Measurements from ENCODE around the gene COQ2. TPM values are rescaled to one million over a fixed set of nuclear protein-coding genes. Genes with fewer than 3 reads are reported as not detected.

COQ2 gene
- polyA plus RNA-seq, 1 of the 3 experiments (the other 2 are of a cell fraction) = 14.8 TPM

DNA sequence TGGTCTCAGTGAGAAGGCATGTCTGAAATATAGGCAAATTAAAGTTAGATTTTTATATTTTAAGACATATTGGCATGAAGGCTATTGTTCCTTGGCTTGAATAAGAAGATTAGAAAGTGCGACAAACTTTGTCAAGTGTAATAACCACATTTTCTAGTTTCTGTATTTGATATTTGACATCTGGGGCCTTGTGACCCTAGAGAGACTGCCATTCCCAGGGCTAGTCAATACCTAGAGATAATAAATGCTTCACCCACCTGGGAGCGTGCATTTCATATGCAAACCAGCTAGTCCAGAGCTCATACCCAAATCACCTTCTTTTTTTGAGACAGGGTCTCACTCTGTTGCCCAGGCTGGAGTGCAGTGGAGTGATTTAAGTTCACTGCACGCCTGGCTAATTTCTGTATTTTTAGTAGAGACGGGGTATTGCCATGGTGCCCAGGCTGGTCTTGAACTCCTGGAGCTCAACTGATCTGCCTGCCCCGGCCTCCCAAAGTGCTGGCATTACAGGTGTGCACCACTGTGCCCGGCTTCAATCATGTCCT, 62.6 kb downstream of the COQ2 start:
- Histone ChIP-seq H3K9me3 (no peaks in the 10 kb centered on the region), H3K4me1 (ENCODE audit: control insufficient read depth in 1 of 2, insufficient read depth in 2 of 2, low read depth in 1 of 2, low read length in 1 of 2) (peaks cover 0 to 5% of the 10 kb centered on the region in 2 experiments; a peak in 1 of 4 replicates), H3K36me3 (replicated peaks in 1 of 2; ENCODE audit: control insufficient read depth in 1 of 2, insufficient read depth in 2 of 2, low read length in 1 of 2) (no peaks in the 10 kb centered on the region), H3K27me3 (ENCODE audit: insufficient read depth) (no peaks in the 10 kb centered on the region), H2AFZ (ENCODE audit: low read depth) (no peak overlapping the region), H3K4me2 (no peak overlapping the region), H3K4me3 (ENCODE audit: low read depth in 2 of 2, low read length in 1 of 2) (no peak overlapping the region), H3K9me2 (no peaks in the 10 kb centered on the region), H3K27ac (ENCODE audit: low read depth in 2 of 2, low read length in 1 of 2) (no peak overlapping the region), H4K20me1 (ENCODE audit: insufficient read depth) (no peaks in the 10 kb centered on the region), H3K79me2 (ENCODE audit: insufficient read depth) (no peaks in the 10 kb centered on the region), H3F3A (replicated peaks; ENCODE audit: insufficient read depth) (no peaks in the 10 kb centered on the region), H3K9ac (no peak overlapping the region)
- TF ChIP-seq POLR2AphosphoS5 (IDR thresholded peaks at IDR 0.05; ENCODE audit: low read depth, low read length) (no peak), NFIC (IDR thresholded peaks at IDR 0.05; ENCODE audit: borderline replicate concordance) (no peak), JUND (IDR thresholded peaks at IDR 0.05) (no peak), TAF1 (IDR thresholded peaks at IDR 0.05; ENCODE audit: borderline replicate concordance, low read depth, low read length) (no peak), USF2 (IDR thresholded peaks at IDR 0.05; ENCODE audit: borderline replicate concordance, low read depth, low read length) (no peak), RCOR1 (IDR thresholded peaks at IDR 0.05; ENCODE audit: low read length) (no peak), SMC3 (IDR thresholded peaks at IDR 0.05; ENCODE audit: low read depth, low read length) (no peak), ELF1 (IDR thresholded peaks at IDR 0.05) (no peak), GATA2 (CRISPR knock-in tag; IDR thresholded peaks at IDR 0.05) (no peak)
- TF ChIP-seq, protein P1, sequence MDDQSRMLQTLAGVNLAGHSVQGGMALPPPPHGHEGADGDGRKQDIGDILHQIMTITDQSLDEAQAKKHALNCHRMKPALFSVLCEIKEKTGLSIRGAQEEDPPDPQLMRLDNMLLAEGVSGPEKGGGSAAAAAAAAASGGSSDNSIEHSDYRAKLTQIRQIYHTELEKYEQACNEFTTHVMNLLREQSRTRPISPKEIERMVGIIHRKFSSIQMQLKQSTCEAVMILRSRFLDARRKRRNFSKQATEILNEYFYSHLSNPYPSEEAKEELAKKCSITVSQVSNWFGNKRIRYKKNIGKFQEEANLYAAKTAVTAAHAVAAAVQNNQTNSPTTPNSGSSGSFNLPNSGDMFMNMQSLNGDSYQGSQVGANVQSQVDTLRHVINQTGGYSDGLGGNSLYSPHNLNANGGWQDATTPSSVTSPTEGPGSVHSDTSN (IDR thresholded peaks at IDR 0.05) = no peak
- ChIA-PET CTCF (no interaction called here), POLR2A (no interaction called here)
- no peak for DNase-seq
- 83% methylated on average over 6 of the region's 6 CpGs for WGBS (ENCODE audit: low lambda C conversion rate)

GRCh38 chr4:83219344-83220331, 65.0 kb downstream of the COQ2 start:
- no peaks in the 10 kb centered on the region for H3K36me3 ChIP-seq (replicated peaks in 1 of 2; ENCODE audit: control insufficient read depth in 1 of 2, insufficient read depth in 2 of 2, low read length in 1 of 2)
- no peaks in the 10 kb centered on the region for H3K9me2 ChIP-seq
- peaks cover 0 to 5% of the 10 kb centered on the region in 2 experiments; a peak in 1 of 4 replicates for H3K4me1 ChIP-seq (ENCODE audit: control insufficient read depth in 1 of 2, insufficient read depth in 2 of 2, low read depth in 1 of 2, low read length in 1 of 2)
- H3K27ac ChIP-seq (ENCODE audit: low read depth in 2 of 2, low read length in 1 of 2) = no peak overlapping the region
- H3F3A ChIP-seq (replicated peaks; ENCODE audit: insufficient read depth) = no peaks in the 10 kb centered on the region
- no peak overlapping the region for H2AFZ ChIP-seq (ENCODE audit: low read depth)
- H3K4me3 ChIP-seq (ENCODE audit: low read depth in 2 of 2, low read length in 1 of 2) = no peak overlapping the region
- no peak for DNase-seq
- no peaks in the 10 kb centered on the region for H3K27me3 ChIP-seq (ENCODE audit: insufficient read depth)
- no peak overlapping the region for H3K9ac ChIP-seq
- H4K20me1 ChIP-seq (ENCODE audit: insufficient read depth) = no peaks in the 10 kb centered on the region
- no peak overlapping the region for H3K4me2 ChIP-seq
- CTCF ChIA-PET = interaction anchor here (0.6 kb wide), 1 partner anchor 1284 kb away, joined by 3 read pairs; no protein-coding TSS in a partner anchor
- WGBS (ENCODE audit: low lambda C conversion rate) = 69% methylated on average over 16 of the region's 16 CpGs
- no peaks in the 10 kb centered on the region for H3K9me3 ChIP-seq
- H3K79me2 ChIP-seq (ENCODE audit: insufficient read depth) = no peaks in the 10 kb centered on the region
- POLR2A ChIA-PET = no interaction called here
- TF ChIP-seq, protein P1 (IDR thresholded peaks at IDR 0.05) = no peak
- TF ChIP-seq, protein P2, sequence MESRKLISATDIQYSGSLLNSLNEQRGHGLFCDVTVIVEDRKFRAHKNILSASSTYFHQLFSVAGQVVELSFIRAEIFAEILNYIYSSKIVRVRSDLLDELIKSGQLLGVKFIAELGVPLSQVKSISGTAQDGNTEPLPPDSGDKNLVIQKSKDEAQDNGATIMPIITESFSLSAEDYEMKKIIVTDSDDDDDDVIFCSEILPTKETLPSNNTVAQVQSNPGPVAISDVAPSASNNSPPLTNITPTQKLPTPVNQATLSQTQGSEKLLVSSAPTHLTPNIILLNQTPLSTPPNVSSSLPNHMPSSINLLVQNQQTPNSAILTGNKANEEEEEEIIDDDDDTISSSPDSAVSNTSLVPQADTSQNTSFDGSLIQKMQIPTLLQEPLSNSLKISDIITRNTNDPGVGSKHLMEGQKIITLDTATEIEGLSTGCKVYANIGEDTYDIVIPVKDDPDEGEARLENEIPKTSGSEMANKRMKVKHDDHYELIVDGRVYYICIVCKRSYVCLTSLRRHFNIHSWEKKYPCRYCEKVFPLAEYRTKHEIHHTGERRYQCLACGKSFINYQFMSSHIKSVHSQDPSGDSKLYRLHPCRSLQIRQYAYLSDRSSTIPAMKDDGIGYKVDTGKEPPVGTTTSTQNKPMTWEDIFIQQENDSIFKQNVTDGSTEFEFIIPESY (IDR thresholded peaks at IDR 0.05; ENCODE audit: borderline replicate concordance, low read depth) = no peak
- TF ChIP-seq ELF1 (IDR thresholded peaks at IDR 0.05) = no peak
- no peak for TF ChIP-seq EP300 (IDR thresholded peaks at IDR 0.05; ENCODE audit: borderline replicate concordance in 1 of 2, low read depth in 1 of 2, low read length in 1 of 2)
- TF ChIP-seq, protein P3, sequence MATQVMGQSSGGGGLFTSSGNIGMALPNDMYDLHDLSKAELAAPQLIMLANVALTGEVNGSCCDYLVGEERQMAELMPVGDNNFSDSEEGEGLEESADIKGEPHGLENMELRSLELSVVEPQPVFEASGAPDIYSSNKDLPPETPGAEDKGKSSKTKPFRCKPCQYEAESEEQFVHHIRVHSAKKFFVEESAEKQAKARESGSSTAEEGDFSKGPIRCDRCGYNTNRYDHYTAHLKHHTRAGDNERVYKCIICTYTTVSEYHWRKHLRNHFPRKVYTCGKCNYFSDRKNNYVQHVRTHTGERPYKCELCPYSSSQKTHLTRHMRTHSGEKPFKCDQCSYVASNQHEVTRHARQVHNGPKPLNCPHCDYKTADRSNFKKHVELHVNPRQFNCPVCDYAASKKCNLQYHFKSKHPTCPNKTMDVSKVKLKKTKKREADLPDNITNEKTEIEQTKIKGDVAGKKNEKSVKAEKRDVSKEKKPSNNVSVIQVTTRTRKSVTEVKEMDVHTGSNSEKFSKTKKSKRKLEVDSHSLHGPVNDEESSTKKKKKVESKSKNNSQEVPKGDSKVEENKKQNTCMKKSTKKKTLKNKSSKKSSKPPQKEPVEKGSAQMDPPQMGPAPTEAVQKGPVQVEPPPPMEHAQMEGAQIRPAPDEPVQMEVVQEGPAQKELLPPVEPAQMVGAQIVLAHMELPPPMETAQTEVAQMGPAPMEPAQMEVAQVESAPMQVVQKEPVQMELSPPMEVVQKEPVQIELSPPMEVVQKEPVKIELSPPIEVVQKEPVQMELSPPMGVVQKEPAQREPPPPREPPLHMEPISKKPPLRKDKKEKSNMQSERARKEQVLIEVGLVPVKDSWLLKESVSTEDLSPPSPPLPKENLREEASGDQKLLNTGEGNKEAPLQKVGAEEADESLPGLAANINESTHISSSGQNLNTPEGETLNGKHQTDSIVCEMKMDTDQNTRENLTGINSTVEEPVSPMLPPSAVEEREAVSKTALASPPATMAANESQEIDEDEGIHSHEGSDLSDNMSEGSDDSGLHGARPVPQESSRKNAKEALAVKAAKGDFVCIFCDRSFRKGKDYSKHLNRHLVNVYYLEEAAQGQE (IDR thresholded peaks at IDR 0.05; ENCODE audit: low read depth, low read length) = no peak
- TF ChIP-seq RFX5 (IDR thresholded peaks at IDR 0.05; ENCODE audit: low read length) = no peak
- no peak for TF ChIP-seq SIN3A (IDR thresholded peaks at IDR 0.05; ENCODE audit: borderline replicate concordance, low read depth, low read length)
- TF ChIP-seq TCF12 (IDR thresholded peaks at IDR 0.05) = no peak
- no peak for TF ChIP-seq CHD2 (IDR thresholded peaks at IDR 0.05; ENCODE audit: low read length, partially characterized antibody)

Data from SK-N-SH (cell line).